Breast epithelium (tissue), 4 donors: ENCODE results near the gene PCSK5. TPM values are rescaled to one million over a fixed set of nuclear protein-coding genes. Genes with fewer than 3 reads are reported as not detected.

Source experiments
- DNase-seq, 2 donors: peaks; one replicate each; pipeline ENCODE4 v3.0.0-alpha.2; 2019; ENCODE audit warnings: low spot score in 2 of 2
- H3K27ac ChIP-seq, 2 donors: fragments of 200-600 bp; sonication (generic) in 1 of 2; one replicate each; pipeline ENCODE4 v1.5.1; 2016 to 2019; ENCODE audit warnings: mild to moderate bottlenecking in 1 of 2
- H3K27me3 ChIP-seq, 2 donors: fragments of 200-600 bp; sonication (generic) in 1 of 2; one replicate each; pipeline versions ENCODE4 v1.5.1 to v1.6.0; 2017 to 2019; ENCODE audit warnings: control low read depth in 1 of 2, mild to moderate bottlenecking in 1 of 2
- H3K36me3 ChIP-seq: fragments of 200-600 bp; one replicate; pipeline ENCODE4 v1.5.1; 2019
- H3K4me1 ChIP-seq, 2 donors: fragments of 200-600 bp; sonication (generic); one replicate each; pipeline ENCODE4 v1.5.1; 2016 to 2019; ENCODE audit warnings: control low read depth in 1 of 2
- H3K4me3 ChIP-seq, 3 donors: fragments of 200-600 bp; sonication (generic); 1 replicate in 2 of 3; 2 replicates in 1 of 3; pipeline ENCODE4 v1.5.1; 2016 to 2019; ENCODE audit warnings: mild to moderate bottlenecking in 3 of 3, moderate library complexity in 2 of 3
- H3K9me3 ChIP-seq, 2 donors: fragments of 200-600 bp; sonication (generic) in 1 of 2; one replicate each; pipeline ENCODE4 v1.5.1; 2016 to 2019; ENCODE audit warnings: control low read depth in 1 of 2
- CTCF ChIP-seq, 3 donors: fragments of 450-650 bp; IDR thresholded peaks; one replicate each; pipeline ENCODE4 v1.5.1; 2016 to 2017; ENCODE audit warnings: antibody characterized with exemption in 3 of 3, mild to moderate bottlenecking in 3 of 3, moderate library complexity in 3 of 3
- POLR2A ChIP-seq: fragments of 450-650 bp; IDR thresholded peaks from one replicate; pipeline ENCODE4 v1.6.1; 2016; ENCODE audit warnings: antibody characterized with exemption, mild to moderate bottlenecking, moderate library complexity
- POLR2AphosphoS5 ChIP-seq, 3 donors: sonication (generic); formaldehyde crosslinking; IDR thresholded peaks; one replicate each; pipeline ENCODE4 v1.6.1; 2017; ENCODE audit warnings: antibody characterized with exemption in 3 of 3
- intact Hi-C: fragments of 100-400 bp; cut with DNase I; formaldehyde crosslinking; loops from one replicate; pipeline ENCODE4 v1.15.1; 2023; ENCODE audit warnings: low total_unique reads
- total RNA-seq, 3 donors: library from RNA; depleted of rRNA; stranded (reverse); fragments of >200 nt; gene quantifications; one replicate each; pipeline ENCODE4 v1.1.0, GENCODE V29; 2016

PCSK5 gene
- total RNA-seq, 3 donors from 2014 or later = 12.7 to 21.0 (median 19.0) TPM

GRCh38 chr9:76007935-76008334 is 117.5 kb downstream of the PCSK5 start:
- TF ChIP-seq POLR2AphosphoS5 (IDR thresholded peaks at IDR 0.05) (no peak), CTCF (IDR thresholded peaks at IDR 0.05) (no peak), POLR2A (no peak)
- H3K27me3 ChIP-seq = no peaks in the 10 kb centered on the region
- no peaks in the 10 kb centered on the region for H3K36me3 ChIP-seq
- intact Hi-C loops = no loop called here
- no peaks in the 10 kb centered on the region for H3K9me3 ChIP-seq
- H3K27ac ChIP-seq = no peak overlapping the region
- H3K4me3 ChIP-seq = no peak overlapping the region
- DNase-seq = no peak
- H3K4me1 ChIP-seq = no peaks in the 10 kb centered on the region

GRCh38 chr9:76013809-76014208 is 123.3 kb downstream of the PCSK5 start:
- H3K9me3 ChIP-seq = no peaks in the 10 kb centered on the region
- DNase-seq = no peak
- no peaks in the 10 kb centered on the region for H3K4me1 ChIP-seq
- intact Hi-C loops = no loop called here
- no peaks in the 10 kb centered on the region for H3K36me3 ChIP-seq
- H3K27me3 ChIP-seq = no peaks in the 10 kb centered on the region
- no peak overlapping the region for H3K27ac ChIP-seq
- H3K4me3 ChIP-seq = no peak overlapping the region
- TF ChIP-seq POLR2A (no peak), POLR2AphosphoS5 (IDR thresholded peaks at IDR 0.05) (no peak)

- DNase-seq = no peak
- H3K4me3 ChIP-seq = no peak overlapping the region
- H3K4me1 ChIP-seq = no peaks in the 10 kb centered on the region
- no peak for TF ChIP-seq POLR2A
- TF ChIP-seq CTCF (IDR thresholded peaks at IDR 0.05) = no peak
- TF ChIP-seq POLR2AphosphoS5 (IDR thresholded peaks at IDR 0.05) = no peak
- intact Hi-C loops = no loop called here
- no peak overlapping the region for H3K27ac ChIP-seq
- H3K9me3 ChIP-seq = no peaks in the 10 kb centered on the region
- no peaks in the 10 kb centered on the region for H3K36me3 ChIP-seq
- H3K27me3 ChIP-seq = no peaks in the 10 kb centered on the region
Measured at GRCh38 chr9:76018235-76018634, 127.8 kb downstream of the PCSK5 start.

GRCh38 chr9:76018761-76019160 is 128.3 kb downstream of the PCSK5 start:
- Histone ChIP-seq H3K36me3 (no peaks in the 10 kb centered on the region), H3K4me3 (no peak overlapping the region), H3K9me3 (no peaks in the 10 kb centered on the region), H3K4me1 (no peaks in the 10 kb centered on the region), H3K27me3 (no peaks in the 10 kb centered on the region), H3K27ac (no peak overlapping the region)
- no peak for DNase-seq
- TF ChIP-seq CTCF (IDR thresholded peaks at IDR 0.05) (no peak), POLR2AphosphoS5 (IDR thresholded peaks at IDR 0.05) (no peak), POLR2A (no peak)
- intact Hi-C loops = no loop called here

- TF ChIP-seq POLR2AphosphoS5 (IDR thresholded peaks at IDR 0.05) (no peak), CTCF (IDR thresholded peaks at IDR 0.05) (no peak), POLR2A (no peak)
- Histone ChIP-seq H3K4me1 (no peaks in the 10 kb centered on the region), H3K27me3 (no peaks in the 10 kb centered on the region)
Measured at GRCh38 chr9:76020652-76021051, 130.2 kb downstream of the PCSK5 start.

GRCh38 chr9:76022317-76022716 is 131.8 kb downstream of the PCSK5 start:
- H3K9me3 ChIP-seq = no peaks in the 10 kb centered on the region

More at GRCh38 chr9:76020652-76021051, 130.2 kb downstream of the PCSK5 start:
- Histone ChIP-seq H3K9me3 (no peaks in the 10 kb centered on the region), H3K4me3 (no peak overlapping the region), H3K36me3 (no peaks in the 10 kb centered on the region), H3K27ac (no peak overlapping the region)
- no peak for DNase-seq
- intact Hi-C loops = no loop called here

More at GRCh38 chr9:76022317-76022716, 131.8 kb downstream of the PCSK5 start:
- Histone ChIP-seq H3K4me1 (no peaks in the 10 kb centered on the region), H3K27me3 (no peaks in the 10 kb centered on the region), H3K36me3 (no peaks in the 10 kb centered on the region), H3K27ac (no peak overlapping the region), H3K4me3 (no peak overlapping the region)
- intact Hi-C loops = no loop called here
- no peak for TF ChIP-seq CTCF (IDR thresholded peaks at IDR 0.05)
- no peak for TF ChIP-seq POLR2A
- no peak for TF ChIP-seq POLR2AphosphoS5 (IDR thresholded peaks at IDR 0.05)
- no peak for DNase-seq
